ENCODE measurements around the gene FAM184B.
A peak's percentile ranks its signal among the peaks of the same experiment; 100 is the strongest.

The FAM184B gene

GRCh38 chr4:17587094-17587822, 194.2 kb downstream of the FAM184B start:
- H3K27me3 ChIP-seq (ENCODE audit: control insufficient read depth, insufficient read depth, low read length), result no peaks in the 10 kb centered on the region
- H3K4me1 ChIP-seq (ENCODE audit: control insufficient read depth, insufficient read depth, low read length), result no peaks in the 10 kb centered on the region
- H3K9ac ChIP-seq (ENCODE audit: low read depth, low read length), result no peak overlapping the region
- no peak overlapping the region for H3K4me2 ChIP-seq (ENCODE audit: low read length)
- H3K9me3 ChIP-seq (replicated peaks; ENCODE audit: low read length), result no peaks in the 10 kb centered on the region
- peaks cover 60% of the 10 kb centered on the region for H3K36me3 ChIP-seq (ENCODE audit: insufficient read depth, low read length)
- H3K4me3 ChIP-seq (ENCODE audit: low read length), result no peak overlapping the region

- Histone ChIP-seq H3K4me3 (ENCODE audit: low read length) (no peak overlapping the region), H3K4me1 (ENCODE audit: control insufficient read depth, insufficient read depth, low read length) (peaks cover 11% of the 10 kb centered on the region), H3K4me2 (ENCODE audit: low read length) (no peak overlapping the region), H3K27me3 (ENCODE audit: control insufficient read depth, insufficient read depth, low read length) (no peaks in the 10 kb centered on the region), H3K9ac (ENCODE audit: low read depth, low read length) (no peak overlapping the region), H3K9me3 (replicated peaks; ENCODE audit: low read length) (no peaks in the 10 kb centered on the region), H3K36me3 (ENCODE audit: insufficient read depth, low read length) (peaks cover 60% of the 10 kb centered on the region)
Measured at GRCh38 chr4:17584521-17585213, 196.8 kb downstream of the FAM184B start.

- Histone ChIP-seq H3K4me2 (ENCODE audit: low read length) (no peak overlapping the region), H3K36me3 (ENCODE audit: insufficient read depth, low read length) (peaks cover 56% of the 10 kb centered on the region), H3K4me1 (ENCODE audit: control insufficient read depth, insufficient read depth, low read length) (peaks cover 11% of the 10 kb centered on the region), H3K9ac (ENCODE audit: low read depth, low read length) (no peak overlapping the region), H3K27me3 (ENCODE audit: control insufficient read depth, insufficient read depth, low read length) (no peaks in the 10 kb centered on the region), H3K9me3 (replicated peaks; ENCODE audit: low read length) (no peaks in the 10 kb centered on the region), H3K4me3 (ENCODE audit: low read length) (no peak overlapping the region)
Measured at GRCh38 chr4:17583941-17584340, 197.5 kb downstream of the FAM184B start.

- Histone ChIP-seq H3K9ac (ENCODE audit: low read depth, low read length) (no peak overlapping the region), H3K4me2 (ENCODE audit: low read length) (no peak overlapping the region), H3K4me3 (ENCODE audit: low read length) (no peak overlapping the region), H3K36me3 (ENCODE audit: insufficient read depth, low read length) (peaks cover 50% of the 10 kb centered on the region), H3K4me1 (ENCODE audit: control insufficient read depth, insufficient read depth, low read length) (peaks cover 16% of the 10 kb centered on the region), H3K9me3 (replicated peaks; ENCODE audit: low read length) (no peaks in the 10 kb centered on the region), H3K27me3 (ENCODE audit: control insufficient read depth, insufficient read depth, low read length) (no peaks in the 10 kb centered on the region)
Measured at GRCh38 chr4:17583276-17583675, 198.1 kb downstream of the FAM184B start.

- H3K4me2 ChIP-seq (ENCODE audit: low read length), result peak overlapping the region; percentile 46
- no peak overlapping the region for H3K4me3 ChIP-seq (ENCODE audit: low read length)
- H3K4me1 ChIP-seq (ENCODE audit: control insufficient read depth, insufficient read depth, low read length), result peaks cover 24% of the 10 kb centered on the region
- H3K27me3 ChIP-seq (ENCODE audit: control insufficient read depth, insufficient read depth, low read length), result no peaks in the 10 kb centered on the region
- no peak overlapping the region for H3K9ac ChIP-seq (ENCODE audit: low read depth, low read length)
- peaks cover 43% of the 10 kb centered on the region for H3K36me3 ChIP-seq (ENCODE audit: insufficient read depth, low read length)
- H3K9me3 ChIP-seq (replicated peaks; ENCODE audit: low read length), result no peaks in the 10 kb centered on the region
Measured at GRCh38 chr4:17580969-17581368, 200.5 kb downstream of the FAM184B start.
